22Rv1 (cell line): ENCODE data around the gene MAN1C1.

Experiments used
- H3K27ac ChIP-seq: fragments of 450-650 bp; 2 replicates; pipeline ENCODE4 v1.5.1; 2017
- ZFX ChIP-seq: fragments of 450-650 bp; IDR thresholded peaks from 2 replicates; pipeline ENCODE4 v1.6.1; 2017; ENCODE audit warnings: antibody characterized with exemption, borderline replicate concordance
- TF ChIP-seq, protein P1 (sequence below): fragments of 450-650 bp; IDR thresholded peaks from 2 replicates; pipeline ENCODE4 v1.5.1; 2017; ENCODE audit warnings: mild to moderate bottlenecking

Gene MAN1C1

GRCh38 chr1:25798666-25799351 lies 182.2 kb downstream of the MAN1C1 start:
- H3K27ac ChIP-seq, result no peak overlapping the region
- no peak for TF ChIP-seq ZFX

DNA sequence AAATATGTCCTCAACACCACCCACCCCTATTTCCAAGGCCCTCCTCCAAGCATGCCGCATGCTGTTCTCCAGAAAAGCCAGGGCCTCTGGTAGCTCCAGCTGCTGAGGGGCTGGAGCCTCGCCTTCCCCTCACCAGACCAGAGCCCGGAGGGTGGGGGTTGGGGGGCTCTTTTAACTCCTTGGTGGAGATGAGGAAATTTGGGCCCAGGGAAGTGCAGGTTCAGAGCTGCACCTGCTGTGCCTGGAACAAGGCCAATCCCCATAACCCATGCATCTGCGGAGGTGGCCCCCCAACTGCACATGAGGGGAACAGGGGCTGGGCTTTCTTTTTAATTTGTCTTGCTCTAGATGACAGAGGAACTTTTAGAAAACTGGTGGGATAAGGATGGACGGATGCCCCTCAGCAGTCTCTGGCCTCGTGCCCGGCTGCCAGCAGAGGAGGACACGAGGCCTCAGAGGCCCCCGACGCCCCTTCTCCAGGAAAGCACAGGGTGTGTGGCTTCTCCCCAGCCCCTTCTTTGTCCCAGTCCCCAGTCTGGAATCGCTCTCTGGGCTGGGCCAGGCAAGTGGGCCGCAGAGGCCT lies 182.9 kb downstream of the MAN1C1 start:
- TF ChIP-seq, protein P1, sequence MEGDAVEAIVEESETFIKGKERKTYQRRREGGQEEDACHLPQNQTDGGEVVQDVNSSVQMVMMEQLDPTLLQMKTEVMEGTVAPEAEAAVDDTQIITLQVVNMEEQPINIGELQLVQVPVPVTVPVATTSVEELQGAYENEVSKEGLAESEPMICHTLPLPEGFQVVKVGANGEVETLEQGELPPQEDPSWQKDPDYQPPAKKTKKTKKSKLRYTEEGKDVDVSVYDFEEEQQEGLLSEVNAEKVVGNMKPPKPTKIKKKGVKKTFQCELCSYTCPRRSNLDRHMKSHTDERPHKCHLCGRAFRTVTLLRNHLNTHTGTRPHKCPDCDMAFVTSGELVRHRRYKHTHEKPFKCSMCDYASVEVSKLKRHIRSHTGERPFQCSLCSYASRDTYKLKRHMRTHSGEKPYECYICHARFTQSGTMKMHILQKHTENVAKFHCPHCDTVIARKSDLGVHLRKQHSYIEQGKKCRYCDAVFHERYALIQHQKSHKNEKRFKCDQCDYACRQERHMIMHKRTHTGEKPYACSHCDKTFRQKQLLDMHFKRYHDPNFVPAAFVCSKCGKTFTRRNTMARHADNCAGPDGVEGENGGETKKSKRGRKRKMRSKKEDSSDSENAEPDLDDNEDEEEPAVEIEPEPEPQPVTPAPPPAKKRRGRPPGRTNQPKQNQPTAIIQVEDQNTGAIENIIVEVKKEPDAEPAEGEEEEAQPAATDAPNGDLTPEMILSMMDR, result no peak
- no peak for TF ChIP-seq ZFX
- peak overlapping the region; percentile 43 for H3K27ac ChIP-seq

DNA sequence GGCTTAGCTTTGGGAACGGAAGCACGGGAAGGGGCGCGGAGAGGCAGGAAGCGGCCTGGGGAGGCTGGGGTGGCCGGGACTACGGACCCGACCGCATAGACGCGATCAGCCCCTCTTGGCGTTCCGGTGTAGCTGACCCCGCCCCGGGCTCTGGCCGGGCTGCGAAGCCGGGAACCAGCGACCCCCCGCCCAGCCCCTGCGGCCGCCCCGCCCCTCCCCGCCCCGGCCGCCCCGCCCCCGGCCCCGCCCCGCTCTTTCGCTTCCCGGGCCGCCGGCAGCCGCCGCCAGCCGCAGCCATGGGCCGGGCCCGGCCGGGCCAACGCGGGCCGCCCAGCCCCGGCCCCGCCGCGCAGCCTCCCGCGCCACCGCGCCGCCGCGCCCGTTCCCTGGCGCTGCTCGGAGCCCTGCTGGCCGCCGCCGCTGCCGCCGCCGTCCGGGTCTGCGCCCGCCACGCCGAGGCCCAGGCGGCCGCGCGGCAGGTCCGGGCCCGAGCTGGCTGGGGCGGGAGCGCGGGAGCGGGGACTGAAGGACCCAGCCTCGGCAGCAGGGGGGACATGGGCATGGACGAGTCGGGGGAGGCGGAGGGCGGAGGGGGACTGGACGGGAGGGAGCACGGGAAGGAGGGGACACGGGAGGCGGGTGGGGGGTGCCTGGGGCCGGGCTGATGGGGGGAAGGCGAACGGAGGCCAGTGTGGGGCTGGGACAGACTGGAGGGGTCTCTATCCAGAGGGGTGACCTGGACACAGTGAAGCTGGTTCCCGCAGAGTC lies 183.5 kb downstream of the MAN1C1 start, which contains the start of gene SELENON:
TSS of gene SELENON (plus strand) at position 259 of the 768 bp plus-strand sequence. CDS start at position 297, 38 bp downstream.
- TF ChIP-seq, protein P1, result no peak
- TF ChIP-seq ZFX, result no peak
- peak within 1 kb of the TSS; percentile 44 for H3K27ac ChIP-seq

- H3K27ac ChIP-seq, result peak overlapping the region; percentile 44
- no peak for TF ChIP-seq ZFX
- TF ChIP-seq, protein P1, result no peak
Measured at GRCh38 chr1:25800703-25801377, 184.2 kb downstream of the MAN1C1 start.

DNA sequence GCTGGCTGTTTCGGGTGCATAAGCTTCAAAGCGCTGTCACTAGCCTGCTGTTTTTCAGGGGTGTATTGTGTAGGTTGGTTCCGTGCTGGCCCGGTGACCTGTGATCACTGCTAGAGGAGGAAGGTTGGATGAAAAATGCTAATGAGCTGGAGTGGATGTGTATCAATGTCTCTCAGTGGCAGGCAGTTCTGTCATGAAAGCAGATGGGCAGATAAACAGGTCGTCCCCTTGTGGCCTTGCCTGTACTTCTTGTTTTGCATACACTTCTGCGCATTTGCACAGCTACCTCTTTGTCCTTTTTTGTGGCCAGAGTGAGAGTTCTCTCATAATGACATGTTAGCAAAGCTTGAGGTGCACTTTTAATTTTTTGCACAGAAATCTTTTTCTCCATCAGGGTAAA lies 186.3 kb downstream of the MAN1C1 start:
- TF ChIP-seq, protein P1, result no peak
- TF ChIP-seq ZFX, result no peak
- no peak overlapping the region for H3K27ac ChIP-seq

DNA sequence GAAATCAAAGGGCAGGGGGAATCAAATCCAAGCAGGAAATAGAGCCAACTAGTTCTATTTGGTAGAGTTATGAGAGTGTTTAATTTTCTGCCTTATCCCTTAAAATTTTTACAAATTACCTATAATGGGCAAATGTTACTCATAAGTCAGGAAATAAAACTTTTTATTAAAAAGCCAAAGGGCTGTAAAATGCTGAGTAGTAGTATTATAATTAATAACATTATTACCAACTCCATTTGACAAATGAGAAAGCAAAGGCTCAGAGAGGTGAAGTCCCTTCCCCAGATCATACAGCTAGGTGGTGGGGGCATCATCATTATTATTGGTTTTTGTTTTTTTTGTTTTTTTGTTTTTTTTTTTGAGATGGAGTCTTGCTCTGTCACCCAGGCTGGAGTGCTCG lies 186.8 kb downstream of the MAN1C1 start:
- TF ChIP-seq ZFX, result no peak
- TF ChIP-seq, protein P1, result no peak
- no peak overlapping the region for H3K27ac ChIP-seq

DNA sequence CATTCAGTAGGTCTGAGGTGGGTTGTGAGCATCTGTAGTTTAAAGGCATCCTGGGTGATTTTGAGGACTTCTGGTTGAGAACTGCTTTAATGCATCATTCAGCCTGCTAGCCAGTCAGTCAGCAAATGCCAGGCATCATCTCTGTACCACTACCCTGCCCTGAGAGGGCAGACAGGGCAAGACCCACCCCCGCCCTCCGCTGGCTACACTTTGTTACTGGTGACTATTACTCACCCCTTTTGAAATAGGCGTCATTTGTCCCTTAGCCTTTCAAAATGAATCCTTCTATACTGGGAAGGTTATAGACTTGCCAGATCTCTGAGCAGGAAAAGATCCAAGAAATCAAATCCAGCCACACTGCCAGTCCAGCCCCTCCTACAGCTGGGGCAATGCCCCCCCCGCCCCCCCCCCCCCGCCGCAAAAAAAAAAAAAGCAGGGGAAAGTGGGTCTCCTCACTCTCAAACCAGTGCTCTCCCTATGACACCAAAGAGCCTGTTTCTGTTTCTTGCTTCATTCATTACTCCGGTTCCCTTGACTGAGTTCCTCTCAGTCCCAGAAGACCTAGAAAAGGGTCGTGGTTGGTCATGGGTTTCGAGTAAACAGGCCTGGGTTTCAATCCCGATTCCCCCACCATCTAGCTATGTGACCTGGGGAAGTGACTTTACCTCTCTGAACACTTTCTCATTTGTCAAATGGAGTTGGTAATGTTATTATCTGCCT lies 187.8 kb downstream of the MAN1C1 start:
- TF ChIP-seq, protein P1, result no peak
- no peak for TF ChIP-seq ZFX
- H3K27ac ChIP-seq, result no peak overlapping the region
